ENCODE results near the gene SGPP2. TPM values are rescaled to one million over a fixed set of nuclear protein-coding genes. Genes with fewer than 3 reads are reported as not detected.

SGPP2 gene
- total RNA-seq, 2 experiments from 2014 or later: not detected

DNA sequence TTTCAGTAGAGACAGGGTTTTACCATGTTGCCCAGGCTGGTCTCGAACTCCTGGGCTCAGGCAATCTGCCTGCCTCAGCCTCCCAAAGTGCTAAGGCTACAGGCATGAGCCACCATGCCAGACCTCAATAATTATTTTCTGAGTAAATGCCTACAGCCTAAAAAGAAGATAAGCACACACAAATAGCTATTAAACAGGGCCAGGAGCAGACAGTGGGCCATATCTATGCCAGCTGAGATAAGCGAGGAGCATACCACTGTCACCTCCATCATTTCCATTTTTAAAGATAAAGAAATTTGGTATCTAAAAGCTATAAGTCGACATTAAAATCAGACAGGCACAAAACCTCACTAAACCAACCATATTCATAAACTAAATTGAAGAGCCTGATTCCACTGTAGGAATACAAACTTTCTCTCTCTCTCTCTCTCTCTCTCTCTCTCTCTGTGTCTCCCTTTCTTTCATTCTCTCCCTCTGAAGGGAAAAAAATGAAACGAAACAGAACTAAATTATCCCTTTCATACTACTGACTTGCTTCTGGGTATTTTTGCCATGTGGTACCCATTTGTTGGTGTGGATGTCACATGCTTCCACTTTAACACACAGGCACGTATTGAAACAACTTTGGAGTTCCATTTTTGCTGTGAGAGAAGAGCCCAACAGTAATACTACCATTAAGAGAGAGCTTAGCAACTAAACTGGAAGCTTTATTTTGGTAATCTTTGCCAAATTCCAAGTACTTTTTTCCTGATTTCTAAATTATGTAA, 180.6 kb downstream of the SGPP2 start:
- BruUV-seq (replicated peaks): no TSS peak

DNA sequence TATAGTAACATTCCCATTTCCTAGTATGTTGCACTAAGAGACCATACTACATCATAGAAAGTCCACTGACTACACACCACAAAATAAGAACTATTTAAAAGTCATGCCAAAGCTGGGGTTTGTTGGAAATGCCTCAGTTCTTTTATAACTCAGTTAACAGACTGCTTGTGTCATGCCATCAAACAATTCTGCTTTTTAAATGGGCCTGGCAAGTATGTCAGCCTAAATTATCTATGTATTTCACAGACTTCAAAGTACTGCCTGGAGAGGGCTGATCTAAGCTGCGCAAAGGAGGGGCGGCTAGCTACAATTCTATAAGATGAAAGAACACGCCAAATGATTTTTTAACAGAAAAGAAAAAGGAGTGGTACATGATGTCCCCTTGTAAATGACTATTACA, 182.0 kb downstream of the SGPP2 start:
- H3K4me3 ChIP-seq (ENCODE audit: low read depth, low read length, poor library complexity, severe bottlenecking): no peak overlapping the region
- H3K9me2 ChIP-seq (ENCODE audit: insufficient read depth, low read length): no peaks in the 10 kb centered on the region
- intact Hi-C loops (cut with micrococcal nuclease; ENCODE audit: unreplicated experiment): no loop called here
- no peak overlapping the region for H2AFZ ChIP-seq (ENCODE audit: low read length)
- no TSS peak for BruUV-seq (replicated peaks)
- TF ChIP-seq, protein P1, sequence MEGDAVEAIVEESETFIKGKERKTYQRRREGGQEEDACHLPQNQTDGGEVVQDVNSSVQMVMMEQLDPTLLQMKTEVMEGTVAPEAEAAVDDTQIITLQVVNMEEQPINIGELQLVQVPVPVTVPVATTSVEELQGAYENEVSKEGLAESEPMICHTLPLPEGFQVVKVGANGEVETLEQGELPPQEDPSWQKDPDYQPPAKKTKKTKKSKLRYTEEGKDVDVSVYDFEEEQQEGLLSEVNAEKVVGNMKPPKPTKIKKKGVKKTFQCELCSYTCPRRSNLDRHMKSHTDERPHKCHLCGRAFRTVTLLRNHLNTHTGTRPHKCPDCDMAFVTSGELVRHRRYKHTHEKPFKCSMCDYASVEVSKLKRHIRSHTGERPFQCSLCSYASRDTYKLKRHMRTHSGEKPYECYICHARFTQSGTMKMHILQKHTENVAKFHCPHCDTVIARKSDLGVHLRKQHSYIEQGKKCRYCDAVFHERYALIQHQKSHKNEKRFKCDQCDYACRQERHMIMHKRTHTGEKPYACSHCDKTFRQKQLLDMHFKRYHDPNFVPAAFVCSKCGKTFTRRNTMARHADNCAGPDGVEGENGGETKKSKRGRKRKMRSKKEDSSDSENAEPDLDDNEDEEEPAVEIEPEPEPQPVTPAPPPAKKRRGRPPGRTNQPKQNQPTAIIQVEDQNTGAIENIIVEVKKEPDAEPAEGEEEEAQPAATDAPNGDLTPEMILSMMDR (conservative IDR thresholded peaks at IDR 0.05; ENCODE audit: low read length): no peak
- no peak for TF ChIP-seq EZH2phosphoT487 (IDR thresholded peaks at IDR 0.05; ENCODE audit: borderline replicate concordance, low read depth, low read length)
- H3K79me2 ChIP-seq (ENCODE audit: insufficient read depth, low read depth, low read length): 0 out of 2 replicates have a peak, but pooled peaks cover 5% of the 10 kb centered on the region
- H3K27ac ChIP-seq (ENCODE audit: low read depth, low read length, poor library complexity, severe bottlenecking): no peak overlapping the region
- no peaks in the 10 kb centered on the region for H3K9me3 ChIP-seq (ENCODE audit: low read length)
- no peaks in the 10 kb centered on the region for H3K4me1 ChIP-seq (ENCODE audit: insufficient read depth, low read length, poor library complexity, severe bottlenecking)
- ChIA-PET POLR2A (interaction anchor here (1.0 kb wide), 2 partner anchors 9 kb away, joined by 4 read pairs; no protein-coding TSS in a partner anchor), CTCF (ENCODE audit: unreplicated experiment) (no interaction called here)
- no peak for DNase-seq (ENCODE audit: low spot score)
- H3K36me3 ChIP-seq (ENCODE audit: insufficient read depth, low read length): peaks cover 86% of the 10 kb centered on the region
- no peaks in the 10 kb centered on the region for H4K20me1 ChIP-seq (ENCODE audit: insufficient read depth, low read length)
- H3K4me2 ChIP-seq (ENCODE audit: low read length): no peak overlapping the region

More for the DNA sequence above, 180.6 kb downstream of the SGPP2 start:
- H4K20me1 ChIP-seq (ENCODE audit: insufficient read depth, low read length): no peaks in the 10 kb centered on the region
- no peak for DNase-seq (ENCODE audit: low spot score)
- CTCF ChIA-PET (ENCODE audit: unreplicated experiment): no interaction called here
- TF ChIP-seq, protein P1 (conservative IDR thresholded peaks at IDR 0.05; ENCODE audit: low read length): no peak
- H3K79me2 ChIP-seq (ENCODE audit: insufficient read depth, low read depth, low read length): 0 out of 2 replicates have a peak, but pooled peaks cover 5% of the 10 kb centered on the region
- H3K9me3 ChIP-seq (ENCODE audit: low read length): no peaks in the 10 kb centered on the region
- H3K9me2 ChIP-seq (ENCODE audit: insufficient read depth, low read length): no peaks in the 10 kb centered on the region
- H3K4me3 ChIP-seq (ENCODE audit: low read depth, low read length, poor library complexity, severe bottlenecking): no peak overlapping the region
- POLR2A ChIA-PET: interaction anchor here (1.1 kb wide), 1 partner anchor 15 kb away, joined by 4 read pairs; no protein-coding TSS in a partner anchor
- H3K4me1 ChIP-seq (ENCODE audit: insufficient read depth, low read length, poor library complexity, severe bottlenecking): no peaks in the 10 kb centered on the region
- no peak overlapping the region for H3K4me2 ChIP-seq (ENCODE audit: low read length)
- intact Hi-C loops (cut with micrococcal nuclease; ENCODE audit: unreplicated experiment): no loop called here
- H3K27ac ChIP-seq (ENCODE audit: low read depth, low read length, poor library complexity, severe bottlenecking): no peak overlapping the region
- peaks cover 85% of the 10 kb centered on the region for H3K36me3 ChIP-seq (ENCODE audit: insufficient read depth, low read length)
- H2AFZ ChIP-seq (ENCODE audit: low read length): no peak overlapping the region

DNA sequence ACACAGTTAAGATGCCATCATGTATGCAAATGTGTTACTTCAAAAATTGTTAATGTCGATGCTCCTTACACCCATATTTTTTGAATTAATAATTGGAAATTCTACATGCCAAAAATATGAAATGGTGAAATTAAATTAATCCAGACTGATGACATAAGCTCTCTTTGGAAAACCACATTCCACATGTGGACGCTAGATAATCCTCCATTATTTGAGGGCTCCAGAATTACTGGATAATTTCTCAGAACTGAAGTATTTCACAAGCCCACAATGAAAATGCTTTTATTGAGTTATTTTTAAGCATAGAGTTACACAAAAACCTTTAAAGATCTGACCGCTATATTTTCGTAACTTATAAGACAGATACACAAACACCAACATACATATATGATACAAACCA, 183.7 kb downstream of the SGPP2 start:
- no peak overlapping the region for H3K4me2 ChIP-seq (ENCODE audit: low read length)
- DNase-seq (ENCODE audit: low spot score): no peak
- TF ChIP-seq EZH2phosphoT487 (IDR thresholded peaks at IDR 0.05; ENCODE audit: borderline replicate concordance, low read depth, low read length): no peak
- TF ChIP-seq, protein P1 (conservative IDR thresholded peaks at IDR 0.05; ENCODE audit: low read length): no peak
- no peaks in the 10 kb centered on the region for H4K20me1 ChIP-seq (ENCODE audit: insufficient read depth, low read length)
- ChIA-PET POLR2A (interaction anchor here (0.7 kb wide), 1 partner anchor 14 kb away, joined by 3 read pairs; no protein-coding TSS in a partner anchor), CTCF (ENCODE audit: unreplicated experiment) (no interaction called here)
- H3K4me1 ChIP-seq (ENCODE audit: insufficient read depth, low read length, poor library complexity, severe bottlenecking): no peaks in the 10 kb centered on the region
- no peak overlapping the region for H3K27ac ChIP-seq (ENCODE audit: low read depth, low read length, poor library complexity, severe bottlenecking)
- H3K36me3 ChIP-seq (ENCODE audit: insufficient read depth, low read length): peaks cover 93% of the 10 kb centered on the region
- BruUV-seq (replicated peaks): no TSS peak
- H3K9me2 ChIP-seq (ENCODE audit: insufficient read depth, low read length): no peaks in the 10 kb centered on the region
- no peaks in the 10 kb centered on the region for H3K9me3 ChIP-seq (ENCODE audit: low read length)
- 0 out of 2 replicates have a peak, but pooled peaks cover 5% of the 10 kb centered on the region for H3K79me2 ChIP-seq (ENCODE audit: insufficient read depth, low read depth, low read length)
- no peak overlapping the region for H2AFZ ChIP-seq (ENCODE audit: low read length)
- H3K4me3 ChIP-seq (ENCODE audit: low read depth, low read length, poor library complexity, severe bottlenecking): no peak overlapping the region
- intact Hi-C loops (cut with micrococcal nuclease; ENCODE audit: unreplicated experiment): no loop called here
